Right lobe of liver (tissue), 6 donors: Measurements from ENCODE around the gene ATP4A. TPM values are rescaled to one million over a fixed set of nuclear protein-coding genes. Genes with fewer than 3 reads are reported as not detected.

Experiments
- ATAC-seq, 4 donors: fragments of 200-7000 bp; cut with Tn5 transposase; one replicate each; pipeline ENCODE4 v1.9.1; 2020; ENCODE audit warnings: mild to moderate bottlenecking in 4 of 4, moderate library complexity in 4 of 4
- DNase-seq, 3 donors: peaks; one replicate each; pipeline ENCODE4 v3.0.0-alpha.2; 2020
- H3K27ac ChIP-seq, 3 donors: fragments of 200-600 bp; one replicate each; pipeline ENCODE4 v1.8.0; 2022
- H3K27me3 ChIP-seq, 2 donors: fragments of 200-600 bp; one replicate each; pipeline ENCODE4 v1.8.0; 2022
- H3K36me3 ChIP-seq, 4 donors: fragments of 200-600 bp; sonication (generic) in 1 of 4; one replicate each; pipeline versions ENCODE4 v1.5.1 to v1.8.0; 2017 to 2022; ENCODE audit warnings: control low read depth in 1 of 4
- H3K4me1 ChIP-seq, 4 donors: fragments of 200-600 bp; sonication (generic) in 1 of 4; one replicate each; pipeline versions ENCODE4 v1.5.1 to v1.8.0; 2017 to 2022; ENCODE audit warnings: control low read depth in 1 of 4
- H3K4me3 ChIP-seq, 3 donors: fragments of 200-600 bp; one replicate each; pipeline ENCODE4 v1.8.0; 2022
- H3K9me3 ChIP-seq, 4 donors: fragments of 200-600 bp; sonication (generic) in 1 of 4; one replicate each; pipeline versions ENCODE4 v1.5.1 to v1.8.0; 2017 to 2022; ENCODE audit warnings: control low read depth in 1 of 4
- POLR2A ChIP-seq: fragments of 450-650 bp; IDR thresholded peaks from one replicate; pipeline ENCODE4 v1.6.1; 2017; ENCODE audit warnings: antibody characterized with exemption, mild to moderate bottlenecking
- WGBS: methylation state at CpG from one replicate; pipeline ENCODE4 v1.1.6; 2018; ENCODE audit warnings: low coverage, low lambda C conversion rate; ENCODE audit not compliant: insufficient coverage; ENCODE audit errors: missing lambda C conversion rate; 5-methylcytosine and 5-hydroxymethylcytosine counted together
- intact Hi-C, 2 donors: fragments of 100-400 bp; cut with DNase I; formaldehyde crosslinking; loops; one replicate each; pipeline versions ENCODE4 v1.11.2 to v1.14.1; 2022
- total RNA-seq, 6 experiments: library from RNA; depleted of rRNA in 2 of 6; stranded (reverse); fragments of >200 nt in 2 of 6; fragmentation: NEBNext Ultra II Directional in 3 of 6; extraction: Animal tissue kit (Norgen Biotek cat#: 25700) in 3 of 6; gene quantifications; one replicate each; pipeline versions ENCODE4 v1.1.0 to v1.2.4, GENCODE V29; 2016 to 2023
- TF ChIP-seq, protein P1 (sequence below), 4 donors: fragments of 200-600 bp in 3 of 4; fragments of 450-650 bp in 1 of 4; IDR thresholded peaks; one replicate each; pipeline versions ENCODE4 v1.5.1 to v1.8.0; 2016 to 2022; ENCODE audit warnings: antibody characterized with exemption in 4 of 4, mild to moderate bottlenecking in 2 of 4
- donor health status: DM: no; HTN: yes; CAD: no.
- donor health status: DM: no; HTN: no; CAD: no.
- donor health status: DM: no; HTN: no; CAD: no.
- donor health status: DM: no; HTN: yes; CAD: no.
- donor health status: DM: no; HTN: yes; CAD: no.

The ATP4A gene
- total RNA-seq, 6 experiments from 2014 or later, result 0.06 TPM; not detected in 5

DNA sequence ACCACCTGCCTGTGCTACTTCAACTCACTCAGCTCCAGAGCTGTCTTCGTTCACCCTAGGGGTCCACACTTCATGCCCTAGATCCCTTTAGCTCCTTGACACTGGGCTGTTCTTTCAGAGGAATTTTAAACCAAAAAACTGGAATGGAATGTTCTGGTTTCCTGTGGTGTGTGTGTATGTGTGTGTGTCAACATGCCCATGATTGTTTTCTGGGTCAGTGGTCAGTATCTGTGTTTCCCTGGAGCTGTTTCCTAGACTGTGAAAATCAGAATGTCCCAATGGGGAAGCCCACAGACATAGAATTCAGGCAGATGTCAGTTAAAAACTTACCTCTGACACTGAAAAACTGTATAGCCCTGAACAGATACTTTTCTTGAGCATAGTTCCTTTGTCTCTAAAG lies 23.9 kb upstream of the ATP4A start:
- TF ChIP-seq, protein P1, sequence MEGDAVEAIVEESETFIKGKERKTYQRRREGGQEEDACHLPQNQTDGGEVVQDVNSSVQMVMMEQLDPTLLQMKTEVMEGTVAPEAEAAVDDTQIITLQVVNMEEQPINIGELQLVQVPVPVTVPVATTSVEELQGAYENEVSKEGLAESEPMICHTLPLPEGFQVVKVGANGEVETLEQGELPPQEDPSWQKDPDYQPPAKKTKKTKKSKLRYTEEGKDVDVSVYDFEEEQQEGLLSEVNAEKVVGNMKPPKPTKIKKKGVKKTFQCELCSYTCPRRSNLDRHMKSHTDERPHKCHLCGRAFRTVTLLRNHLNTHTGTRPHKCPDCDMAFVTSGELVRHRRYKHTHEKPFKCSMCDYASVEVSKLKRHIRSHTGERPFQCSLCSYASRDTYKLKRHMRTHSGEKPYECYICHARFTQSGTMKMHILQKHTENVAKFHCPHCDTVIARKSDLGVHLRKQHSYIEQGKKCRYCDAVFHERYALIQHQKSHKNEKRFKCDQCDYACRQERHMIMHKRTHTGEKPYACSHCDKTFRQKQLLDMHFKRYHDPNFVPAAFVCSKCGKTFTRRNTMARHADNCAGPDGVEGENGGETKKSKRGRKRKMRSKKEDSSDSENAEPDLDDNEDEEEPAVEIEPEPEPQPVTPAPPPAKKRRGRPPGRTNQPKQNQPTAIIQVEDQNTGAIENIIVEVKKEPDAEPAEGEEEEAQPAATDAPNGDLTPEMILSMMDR (IDR thresholded peaks at IDR 0.05), result no peak
- no peak for TF ChIP-seq POLR2A
- DNase-seq (no peak), ATAC-seq (no peak)
- Histone ChIP-seq H3K9me3 (no peaks in the 10 kb centered on the region), H3K36me3 (no peaks in the 10 kb centered on the region), H3K27me3 (no peaks in the 10 kb centered on the region), H3K4me1 (no peaks in the 10 kb centered on the region), H3K4me3 (no peak overlapping the region), H3K27ac (no peak overlapping the region)
- intact Hi-C loops, result no loop called here
- WGBS, result 20% methylated on average over 1 of the region's 1 CpG

DNA sequence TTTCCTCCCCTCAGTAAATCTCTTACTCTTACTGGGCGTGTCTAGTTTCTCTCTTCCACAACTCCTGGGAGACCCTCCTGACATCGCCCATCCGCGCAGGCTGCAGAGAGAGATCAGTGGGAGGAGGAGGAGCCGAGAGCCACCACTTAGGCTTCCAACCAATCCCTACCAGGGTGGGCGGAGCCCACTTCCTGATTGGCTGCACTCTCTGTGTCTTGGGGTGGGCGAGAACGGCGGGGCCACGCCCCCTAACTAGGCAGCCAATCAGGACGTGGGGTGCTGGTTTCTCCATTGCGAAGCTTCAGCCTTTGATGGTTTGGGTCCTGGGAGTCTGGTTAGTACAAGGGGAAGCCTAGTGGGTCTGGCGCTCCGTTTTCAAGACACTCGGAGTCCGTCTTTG lies 22.4 kb upstream of the ATP4A start, which contains the start of gene PMIS2:
PMIS2 (plus strand) TSS at position 326 of the 400 bp plus-strand sequence. CDS start 87 bp downstream, outside the sequence.
- ATAC-seq, result no peak
- no peaks in the 10 kb centered on the region for H3K27me3 ChIP-seq
- 30% methylated on average over 5 of the region's 16 CpGs for WGBS
- TF ChIP-seq POLR2A, result no peak
- TF ChIP-seq, protein P1 (IDR thresholded peaks at IDR 0.05), result no peak
- H3K27ac ChIP-seq, result no peak within 1 kb of the TSS
- H3K9me3 ChIP-seq, result no peaks in the 10 kb centered on the region
- H3K4me1 ChIP-seq, result no peaks in the 10 kb centered on the region
- no peak within 1 kb of the TSS for H3K4me3 ChIP-seq
- intact Hi-C loops, result no loop called here
- H3K36me3 ChIP-seq, result no peaks in the 10 kb centered on the region
- DNase-seq, result no peak

DNA sequence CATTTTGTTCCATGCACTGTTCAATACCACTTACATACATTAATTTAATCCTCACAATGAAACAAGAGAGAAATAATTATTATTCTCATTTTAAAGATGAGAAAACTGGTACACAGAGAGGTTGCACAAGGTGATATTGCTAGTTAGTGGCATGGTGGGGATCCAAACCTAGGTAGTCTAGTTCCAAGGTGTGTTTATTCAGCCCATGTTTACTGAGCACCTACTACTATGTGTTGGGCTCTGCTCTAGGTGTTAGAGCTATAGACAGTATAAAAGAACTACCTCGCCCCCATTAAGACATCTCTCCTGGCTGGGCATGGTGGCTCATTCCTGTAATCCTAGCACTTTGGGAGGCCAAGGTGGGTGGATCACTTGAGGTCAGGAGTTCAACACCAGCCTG lies 19.3 kb upstream of the ATP4A start:
- TF ChIP-seq, protein P1 (IDR thresholded peaks at IDR 0.05), result no peak
- no peak for TF ChIP-seq POLR2A
- Histone ChIP-seq H3K27me3 (no peaks in the 10 kb centered on the region), H3K36me3 (no peaks in the 10 kb centered on the region), H3K9me3 (no peaks in the 10 kb centered on the region), H3K27ac (no peak overlapping the region), H3K4me1 (no peaks in the 10 kb centered on the region), H3K4me3 (no peak overlapping the region)
- ATAC-seq (no peak), DNase-seq (no peak)
- intact Hi-C loops, result no loop called here
- 83% methylated on average over 1 of the region's 1 CpG for WGBS

DNA sequence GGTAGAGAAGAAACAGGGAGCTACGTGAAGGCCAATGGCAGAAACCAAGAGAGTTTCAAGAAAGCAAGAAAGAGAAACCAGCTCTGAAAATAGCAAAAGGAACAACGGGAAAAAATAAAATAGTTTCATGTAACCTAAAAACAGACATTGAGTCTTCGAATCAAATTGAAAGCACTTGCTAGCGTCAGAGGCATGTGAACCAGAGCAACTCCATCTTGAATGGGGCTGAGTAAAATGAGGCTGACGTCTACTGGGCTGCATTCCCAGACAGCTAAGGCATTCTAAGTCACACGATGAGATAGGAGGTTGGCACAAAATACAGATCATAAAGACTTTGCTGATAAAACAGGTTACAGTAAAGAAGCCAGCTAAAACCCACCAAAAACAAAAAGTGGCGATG lies 15.2 kb upstream of the ATP4A start:
- no peak for DNase-seq
- ATAC-seq, result no peak
- intact Hi-C loops, result no loop called here
- TF ChIP-seq, protein P1 (IDR thresholded peaks at IDR 0.05), result no peak
- H3K27me3 ChIP-seq, result no peaks in the 10 kb centered on the region
- peaks cover 0 to 4% (median 1%) of the 10 kb centered on the region in 4 donors for H3K9me3 ChIP-seq
- H3K36me3 ChIP-seq, result no peaks in the 10 kb centered on the region
- H3K27ac ChIP-seq, result no peak overlapping the region
- no peaks in the 10 kb centered on the region for H3K4me1 ChIP-seq
- 68% methylated on average over 7 of the region's 7 CpGs for WGBS
- no peak overlapping the region for H3K4me3 ChIP-seq

DNA sequence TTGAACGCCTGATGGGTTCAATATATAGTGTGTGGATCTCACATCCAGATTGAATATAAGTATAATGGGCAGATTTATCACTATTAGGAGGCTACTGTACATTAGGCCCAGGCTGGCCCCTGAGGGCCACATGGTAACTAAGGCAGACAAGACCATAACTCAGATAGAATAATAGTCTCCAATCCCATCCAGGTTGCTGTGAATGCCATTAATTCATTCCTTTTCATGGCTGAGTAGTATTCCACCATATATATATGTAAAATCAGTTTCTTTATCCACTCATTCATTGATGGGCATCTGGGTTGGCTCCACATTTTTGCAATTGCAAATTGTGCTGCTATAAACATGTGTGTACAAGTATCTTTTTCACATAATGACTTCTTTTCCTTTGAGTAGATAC lies 14.5 kb upstream of the ATP4A start:
- ATAC-seq (no peak), DNase-seq (no peak)
- Histone ChIP-seq H3K4me3 (no peak overlapping the region), H3K27me3 (no peaks in the 10 kb centered on the region), H3K27ac (no peak overlapping the region), H3K36me3 (no peaks in the 10 kb centered on the region), H3K9me3 (peaks cover 0 to 4% (median 1%) of the 10 kb centered on the region in 4 donors), H3K4me1 (no peaks in the 10 kb centered on the region)
- TF ChIP-seq, protein P1 (IDR thresholded peaks at IDR 0.05), result no peak
- no peak for TF ChIP-seq POLR2A
- WGBS, result 50% methylated on average over 1 of the region's 1 CpG
- intact Hi-C loops, result no loop called here
